ENCODE measurements around the gene BCL6. TPM values are rescaled to one million over a fixed set of nuclear protein-coding genes. Genes with fewer than 3 reads are reported as not detected.

Gene BCL6
- polyA plus RNA-seq, 4 donors: 7.8 to 15.5 (median 11.3) TPM

- no peak for DNase-seq (ENCODE audit: low read depth in 4 of 4, low spot score in 2 of 4)
These were observed 4.6 kb downstream of the BCL6 start for GRCh38 chr3:187740421-187741399.

- peak in 2 of 4 donors; percentile 85 to 87 for DNase-seq (ENCODE audit: low read depth in 4 of 4, low spot score in 2 of 4)
These were observed 5.5 kb downstream of the BCL6 start for GRCh38 chr3:187739561-187740332.

GRCh38 chr3:187739094-187739560 is 6.1 kb downstream of the BCL6 start:
- DNase-seq (ENCODE audit: low read depth in 4 of 4, low spot score in 2 of 4): no peak

GRCh38 chr3:187738331-187739093 is 6.8 kb downstream of the BCL6 start:
- peak in 3 of 4 donors; percentile 91 to 94 (median 94) for DNase-seq (ENCODE audit: low read depth in 4 of 4, low spot score in 2 of 4)

GRCh38 chr3:187738071-187738330 is 7.3 kb downstream of the BCL6 start:
- DNase-seq (ENCODE audit: low read depth in 4 of 4, low spot score in 2 of 4): no peak

- DNase-seq (ENCODE audit: low read depth in 4 of 4, low spot score in 2 of 4): no peak
These were observed 7.7 kb downstream of the BCL6 start for GRCh38 chr3:187737368-187738070.

- no peak for DNase-seq (ENCODE audit: low read depth in 4 of 4, low spot score in 2 of 4)
These were observed 8.3 kb downstream of the BCL6 start for GRCh38 chr3:187737006-187737367.

GRCh38 chr3:187736418-187736871 is 8.8 kb downstream of the BCL6 start:
- no peak for DNase-seq (ENCODE audit: low read depth in 4 of 4, low spot score in 2 of 4)

GRCh38 chr3:187735837-187736236 is 9.4 kb downstream of the BCL6 start:
- no peak for DNase-seq (ENCODE audit: low read depth in 4 of 4, low spot score in 2 of 4)

- no peak for DNase-seq (ENCODE audit: low read depth in 4 of 4, low spot score in 2 of 4)
These were observed 9.9 kb downstream of the BCL6 start for GRCh38 chr3:187735383-187735782.

- DNase-seq (ENCODE audit: low read depth in 4 of 4, low spot score in 2 of 4): no peak
These were observed 10.4 kb downstream of the BCL6 start for GRCh38 chr3:187734841-187735240.

- no peak for DNase-seq (ENCODE audit: low read depth in 4 of 4, low spot score in 2 of 4)
These were observed 11.9 kb downstream of the BCL6 start for GRCh38 chr3:187733371-187733770.

- DNase-seq (ENCODE audit: low read depth in 4 of 4, low spot score in 2 of 4): no peak
These were observed 15.7 kb downstream of the BCL6 start for GRCh38 chr3:187729598-187729997.

- DNase-seq (ENCODE audit: low read depth in 4 of 4, low spot score in 2 of 4): no peak
These were observed 16.2 kb downstream of the BCL6 start for GRCh38 chr3:187728940-187729583.

- no peak for DNase-seq (ENCODE audit: low read depth in 4 of 4, low spot score in 2 of 4)
These were observed 17.0 kb downstream of the BCL6 start for GRCh38 chr3:187728248-187728647.

GRCh38 chr3:187726564-187726963 is 18.7 kb downstream of the BCL6 start:
- DNase-seq (ENCODE audit: low read depth in 4 of 4, low spot score in 2 of 4): no peak

GRCh38 chr3:187725653-187726370 is 19.5 kb downstream of the BCL6 start:
- no peak for DNase-seq (ENCODE audit: low read depth in 4 of 4, low spot score in 2 of 4)

- DNase-seq (ENCODE audit: low read depth in 4 of 4, low spot score in 2 of 4): no peak
These were observed 20.0 kb downstream of the BCL6 start for GRCh38 chr3:187725224-187725623.

GRCh38 chr3:187722206-187722612 is 23.1 kb downstream of the BCL6 start:
- DNase-seq (ENCODE audit: low read depth in 4 of 4, low spot score in 2 of 4): no peak

All from left renal cortex interstitium (tissue), 4 donors.